K562 (cell line): ENCODE results near the gene ZFY. TPM values are rescaled to one million over a fixed set of nuclear protein-coding genes. Genes with fewer than 3 reads are reported as not detected.

Experiments used
- ATAC-seq: fragments of 200-7000 bp; cut with Tn5 transposase; 3 replicates; pipeline ENCODE4 v1.9.1; 2020; ENCODE audit warnings: moderate library complexity
- BruUV-seq: library from RNA; stranded (reverse); fragments of 400-500 nt; replicated peaks from 2 replicates; lab custom pipeline; 2021; lab: Mats Ljungman, UMichigan
- CTCF ChIA-PET: fragments of 300-600 bp; formaldehyde crosslinking; extraction: SDS; loops from one replicate; lab custom pipeline; 2021; ENCODE audit warnings: low intra/inter-chr PET ratio; lab: Yijun Ruan, JAX
- POLR2A ChIA-PET: fragments of 300-600, 350-650 bp; sonication (Branson Sonifier 250); formaldehyde crosslinking; extraction: SDS; loops from one replicate; lab custom pipeline; 2021; ENCODE audit warnings: antibody characterized with exemption, inconsistent platforms; lab: Yijun Ruan, JAX
- DNase-seq, 4 experiments: peaks; one replicate each; pipeline versions ENCODE4 v3.0.0 to v3.0.0-alpha.2; 2011 to 2018; ENCODE audit warnings: low spot score in 3 of 4, mixed read lengths in 3 of 4; ENCODE audit errors: extremely low read depth in 1 of 4
- FAIRE-seq: peaks from 2 replicates; lab custom pipeline; 2011; peaks lifted over from hg19 to GRCh38; lab: Jason Lieb, UNC
- H2AFZ ChIP-seq: 2 replicates; pipeline ENCODE4 v1.6.0; 2011; ENCODE audit warnings: low read depth, low read length, control low read depth, inconsistent platforms
- H3K27ac ChIP-seq: fragments of 200-600 bp; 3 replicates; pipeline ENCODE4 v1.8.0; 2011; ENCODE audit warnings: low read depth, mild to moderate bottlenecking, control low read depth, inconsistent platforms, low read length, moderate library complexity, mixed read lengths; ENCODE audit errors: extremely low read depth
- H3K27me3 ChIP-seq, 2 experiments: fragments of 300-600 bp in 1 of 2; 2 replicates in 1 of 2; 3 replicates in 1 of 2; pipeline versions ENCODE4 v1.6.0 to v1.8.0; 2011; ENCODE audit warnings: inconsistent platforms in 2 of 2, low read length in 2 of 2, mild to moderate bottlenecking in 1 of 2, mixed read lengths in 1 of 2, moderate library complexity in 1 of 2; ENCODE audit not compliant: control insufficient read depth in 2 of 2, insufficient read depth in 2 of 2
- H3K36me3 ChIP-seq: fragments of 300-600 bp; 3 replicates; pipeline ENCODE4 v1.8.0; 2011; ENCODE audit warnings: mild to moderate bottlenecking, low read length, inconsistent platforms; ENCODE audit not compliant: control insufficient read depth, insufficient read depth
- H3K4me1 ChIP-seq, 2 experiments: fragments of 200-600 bp in 1 of 2; replicated peaks in 1 of 2; 2 replicates in 1 of 2; 3 replicates in 1 of 2; pipeline versions ENCODE4 v1.5.1 to v1.8.0; 2011; ENCODE audit warnings: inconsistent platforms in 2 of 2, low read length in 2 of 2, mild to moderate bottlenecking in 1 of 2, mixed read lengths in 1 of 2, moderate library complexity in 1 of 2; ENCODE audit not compliant: control insufficient read depth in 2 of 2, insufficient read depth in 2 of 2
- H3K4me2 ChIP-seq: 2 replicates; pipeline ENCODE4 v1.6.1; 2011; ENCODE audit warnings: low read length, control low read depth, inconsistent platforms, mixed read lengths; ENCODE audit not compliant: insufficient read depth
- H3K4me3 ChIP-seq: fragments of 200-600 bp; sonication (generic), shearing (Covaris generic); 2 replicates; pipeline ENCODE4 v1.5.1; 2016; ENCODE audit warnings: control low read depth, inconsistent platforms
- H3K79me2 ChIP-seq: fragments of 200-600 bp; 3 replicates; pipeline ENCODE4 v1.8.0; 2011; ENCODE audit warnings: low read length, inconsistent platforms; ENCODE audit not compliant: control insufficient read depth, insufficient read depth
- H3K9ac ChIP-seq, 2 experiments: 2 replicates each; pipeline versions ENCODE4 v1.6.0 to v1.6.1; 2011; ENCODE audit warnings: low read depth in 2 of 2, low read length in 2 of 2, control low read depth in 1 of 2, inconsistent platforms in 1 of 2, mild to moderate bottlenecking in 1 of 2, mixed read lengths in 1 of 2; ENCODE audit not compliant: insufficient read depth in 1 of 2
- H3K9me1 ChIP-seq: one replicate; pipeline ENCODE4 v1.6.0; 2011; ENCODE audit warnings: inconsistent platforms, mild to moderate bottlenecking, low read length, moderate library complexity; ENCODE audit not compliant: control insufficient read depth, insufficient read depth
- H3K9me3 ChIP-seq: replicated peaks from 2 replicates; pipeline ENCODE4 v1.5.1; 2011; ENCODE audit warnings: low read depth, low read length, inconsistent platforms; ENCODE audit not compliant: control insufficient read depth, insufficient read depth
- H4K20me1 ChIP-seq: replicated peaks from 2 replicates; pipeline ENCODE4 v1.6.1; 2011; ENCODE audit warnings: low read length, inconsistent platforms, mixed read lengths; ENCODE audit not compliant: control insufficient read depth, insufficient read depth
- CEBPZ ChIP-seq: fragments of 150-350 bp; IDR thresholded peaks from 2 replicates; pipeline ENCODE4 v1.6.1; 2014; ENCODE audit warnings: low read depth, mild to moderate bottlenecking, low read length, borderline replicate concordance
- GMEB1 ChIP-seq: fragments of 250-450 bp; sonication (Bioruptor Pico); IDR thresholded peaks from 2 replicates; pipeline ENCODE4 v1.4.0; 2020; ENCODE audit warnings: mild to moderate bottlenecking
- NR2C2 ChIP-seq, 2 experiments: fragments of 200-800 bp in 1 of 2; sonication (Bioruptor generic) in 1 of 2; sonication (generic) in 1 of 2; formaldehyde crosslinking in 1 of 2; IDR thresholded peaks; 2 replicates each; pipeline versions ENCODE4 v1.6.1 to v1.8.0; 2016 to 2022; ENCODE audit warnings: mild to moderate bottlenecking in 1 of 2, missing compliant biosample characterization in 1 of 2, missing genetic modification characterization in 1 of 2, missing genetic modification reagents in 1 of 2
- ZNF175 ChIP-seq: fragments of 200-800 bp; sonication (Bioruptor generic); IDR thresholded peaks from 2 replicates; pipeline ENCODE4 v1.6.1; 2016; ENCODE audit warnings: low read depth, mild to moderate bottlenecking, missing genetic modification characterization, missing compliant biosample characterization
- ZNF431 ChIP-seq: sonication (generic); formaldehyde crosslinking; IDR thresholded peaks from 2 replicates; pipeline ENCODE4 v1.8.0; 2022; ENCODE audit warnings: mild to moderate bottlenecking, missing genetic modification reagents
- WGBS: fragments of 100-300 bp; shearing (Covaris generic); methylation state at CpG from one replicate; pipeline ENCODE4 v1.1.6; 2016; ENCODE audit warnings: low coverage, mixed read lengths; ENCODE audit not compliant: insufficient coverage; ENCODE audit errors: missing lambda C conversion rate; 5-methylcytosine and 5-hydroxymethylcytosine counted together
- in situ Hi-C: fragments of 300-500 bp; cut with MboI; formaldehyde crosslinking; loops from 4 replicates; pipeline ENCODE4 v1.15.0; 2018; ENCODE audit warnings: inconsistent platforms, mixed read lengths
- intact Hi-C: fragments of 100-400 bp; cut with micrococcal nuclease; formaldehyde crosslinking; loops from 2 replicates; pipeline ENCODE4 v1.14.2; 2022
- polyA plus RNA-seq, 8 experiments: library from polyadenylated mRNA; depleted of rRNA in 4 of 8; stranded (reverse) in 5 of 8; unstranded in 3 of 8; fragments of >200 nt; fragmentation: Nextera tagmentation in 2 of 8; fragmentation: Illumina TruSeq in 1 of 8; extraction: Ambion mirVana in 2 of 8; extraction: Trizol in 1 of 8; gene quantifications; 2 replicates each; pipeline versions ENCODE4 v1.2.1 to v1.2.3, GENCODE V29; 2011 to 2014; ENCODE audit warnings: inconsistent platforms in 1 of 8, missing spikeins in 1 of 8
- total RNA-seq, 7 experiments: library from RNA; depleted of rRNA in 6 of 7; stranded (reverse); fragments of >200 nt in 6 of 7; fragmentation: Illumina TruSeq in 2 of 7; extraction: Trizol in 2 of 7; gene quantifications; 2 replicates each; pipeline versions ENCODE4 v1.2.1 to v1.2.3, GENCODE V29; 2011 to 2021; ENCODE audit warnings: low replicate concordance in 1 of 7

Gene ZFY
- total and polyA plus RNA-seq, 9 of the 15 experiments (the other 6 are each of a cell fraction or from before 2014, with no cell fraction given), result not detected

DNA sequence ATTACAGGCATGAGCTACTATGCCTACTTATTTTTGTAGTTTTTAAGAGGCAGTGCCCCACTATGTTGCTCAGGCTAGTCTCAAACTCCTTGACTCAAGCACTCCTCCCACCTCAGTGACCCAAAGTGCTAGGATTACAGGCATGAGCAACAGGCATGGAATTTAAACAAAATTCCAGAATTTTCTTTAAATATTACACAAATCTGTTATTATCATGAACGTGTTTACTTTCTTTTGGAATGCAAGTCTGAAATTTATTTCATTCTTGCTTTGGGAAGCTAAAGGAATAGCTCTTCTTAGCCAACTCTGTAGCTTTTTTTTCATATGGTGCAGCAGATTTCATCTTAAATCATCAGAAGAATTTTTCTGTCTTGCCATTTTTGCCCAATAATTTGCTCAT, 27.8 kb upstream of the ZFY start:
- WGBS, result no CpG with 5 or more reads among the region's 1 CpG
- intact Hi-C loops (no loop called here), in situ Hi-C loops (no loop called here)
- CTCF ChIA-PET, result no interaction called here
- Histone ChIP-seq H3K9me3 (no peaks in the 10 kb centered on the region), H3K27me3 (no peaks in the 10 kb centered on the region), H3K4me2 (no peak overlapping the region), H3K79me2 (no peaks in the 10 kb centered on the region), H3K9me1 (no peaks in the 10 kb centered on the region), H3K27ac (no peak overlapping the region), H3K36me3 (no peaks in the 10 kb centered on the region), H4K20me1 (no peaks in the 10 kb centered on the region), H3K4me3 (no peak overlapping the region), H3K9ac (no peak overlapping the region), H3K4me1 (no peaks in the 10 kb centered on the region), H2AFZ (no peak overlapping the region)
- no peak for ATAC-seq
- POLR2A ChIA-PET, result no interaction called here
- no peak for DNase-seq
- no peak for TF ChIP-seq NR2C2 (CRISPR knock-in tag; IDR thresholded peaks at IDR 0.05)
- TF ChIP-seq NR2C2 (tag; IDR thresholded peaks at IDR 0.05), result no peak
- no peak for TF ChIP-seq GMEB1 (CRISPR knock-in tag)
- TF ChIP-seq ZNF431, result no peak
- TF ChIP-seq ZNF175 (CRISPR knock-in tag), result no peak
- no peak for TF ChIP-seq CEBPZ
- no peak for FAIRE-seq
- BruUV-seq, result no TSS peak
